HepG2 (cell line): ENCODE data around the gene MACROD2.

Experiments
- CTCF ChIP-seq: sonication (generic); formaldehyde crosslinking; IDR thresholded peaks from 2 replicates; pipeline ENCODE4 v1.5.0; 2020; ENCODE audit warnings: mild to moderate bottlenecking, missing genetic modification reagents, moderate library complexity
- EHMT2 ChIP-seq: fragments of 200-600 bp; sonication (generic); IDR thresholded peaks from 2 replicates; pipeline ENCODE4 v1.7.0; 2017; ENCODE audit warnings: antibody characterized with exemption, low read depth, low read length, borderline replicate concordance
- EP300 ChIP-seq, 3 experiments: sonication (generic) in 1 of 3; formaldehyde crosslinking in 1 of 3; IDR thresholded peaks; 2 replicates each; pipeline versions ENCODE4 v1.5.1 to v1.6.1; 2011 to 2020; ENCODE audit warnings: low read depth in 2 of 3, low read length in 2 of 3, borderline replicate concordance in 1 of 3, improper control_type of control experiment in 1 of 3, mild to moderate bottlenecking in 1 of 3, missing genetic modification reagents in 1 of 3, moderate library complexity in 1 of 3
- KDM1A ChIP-seq: IDR thresholded peaks from 2 replicates; pipeline ENCODE4 v1.6.1; 2016; ENCODE audit warnings: missing compliant biosample characterization
- NBN ChIP-seq: fragments of 450-650 bp; conservative IDR thresholded peaks from 2 replicates; pipeline ENCODE4 v1.6.1; 2017
- NFKB2 ChIP-seq: sonication (generic); formaldehyde crosslinking; IDR thresholded peaks from 2 replicates; pipeline ENCODE4 v1.4.0; 2020; ENCODE audit warnings: missing genetic modification reagents, borderline replicate concordance
- NR2F6 ChIP-seq, 2 experiments: IDR thresholded peaks; 2 replicates each; pipeline ENCODE4 v1.6.1; 2016; ENCODE audit warnings: antibody characterized with exemption in 1 of 2, mild to moderate bottlenecking in 1 of 2
- PRDM4 ChIP-seq: sonication (generic); formaldehyde crosslinking; IDR thresholded peaks from 2 replicates; pipeline ENCODE4 v1.9.0; 2021; ENCODE audit warnings: missing genetic modification reagents, borderline replicate concordance
- RAD51 ChIP-seq: fragments of 450-650 bp; IDR thresholded peaks from 2 replicates; pipeline ENCODE4 v1.6.1; 2016; ENCODE audit warnings: borderline replicate concordance
- USF2 ChIP-seq, 2 experiments: sonication (generic) in 1 of 2; formaldehyde crosslinking in 1 of 2; IDR thresholded peaks; 2 replicates each; pipeline versions ENCODE4 v1.5.1 to v1.6.1; 2011 to 2020; ENCODE audit warnings: borderline replicate concordance in 1 of 2, low read depth in 1 of 2, low read length in 1 of 2, mild to moderate bottlenecking in 1 of 2, missing genetic modification reagents in 1 of 2, moderate library complexity in 1 of 2
- YY1 ChIP-seq: IDR thresholded peaks from 2 replicates; pipeline ENCODE4 v1.6.1; 2011; ENCODE audit warnings: low read length, low read depth, moderate library complexity, mild to moderate bottlenecking; ENCODE audit not compliant: insufficient read depth, insufficient replicate concordance
- ZNF770 ChIP-seq: sonication (generic); formaldehyde crosslinking; IDR thresholded peaks from 2 replicates; pipeline ENCODE4 v1.5.0; 2020; ENCODE audit warnings: mild to moderate bottlenecking, missing genetic modification reagents

GRCh38 chr20:16028923-16029322, 2033.6 kb downstream of the MACROD2 start:
- TF ChIP-seq EP300 (IDR thresholded peaks at IDR 0.05; ENCODE audit: low read depth in 2 of 2, low read length in 2 of 2) (no peak), EP300 (CRISPR knock-in tag; IDR thresholded peaks at IDR 0.05; ENCODE audit: borderline replicate concordance) (no peak), CTCF (CRISPR knock-in tag) (no peak), NR2F6 (IDR thresholded peaks at IDR 0.05) (no peak), NR2F6 (CRISPR knock-in tag; IDR thresholded peaks at IDR 0.05) (no peak), KDM1A (CRISPR knock-in tag) (no peak), YY1 (no peak), RAD51 (no peak), EHMT2 (no peak), PRDM4 (CRISPR knock-in tag) (no peak), NBN (no peak), NFKB2 (CRISPR knock-in tag) (no peak), ZNF770 (CRISPR knock-in tag) (no peak), USF2 (IDR thresholded peaks at IDR 0.05; ENCODE audit: low read depth, low read length) (no peak), USF2 (CRISPR knock-in tag; IDR thresholded peaks at IDR 0.05; ENCODE audit: borderline replicate concordance) (no peak)
